Stimulated activated CD8-positive, alpha-beta memory T cell treated with anti-CD3 and anti-CD28 coated beads, Interleukin-4, amount 100 ng/mL, for 4 hours (primary cell): ENCODE measurements around the gene HNRNPH3.
"Not testable (repeated sequence)": the region's sequence is repeated elsewhere in the genome, so short reads cannot be mapped to it uniquely, and the experiment has no call there.

ENCODE experiments used
- DNase-seq, 2 donors: peaks; one replicate each; pipeline ENCODE4 v3.0.0-alpha.2; 2020; ENCODE audit warnings: low read depth in 2 of 2, low spot score in 1 of 2

HNRNPH3 gene

GRCh38 chr10:68331455-68332258 is at the start of gene HNRNPH3:
Gene HNRNPH3, plus strand, starts transcription at chr10:68332064. Its CDS starts 5,158 bp downstream, at chr10:68337222.
- DNase-seq = peak; percentile 96 to 97

GRCh38 chr10:68284062-68285001 is 47.5 kb upstream of the HNRNPH3 start:
- no peak for DNase-seq

- DNase-seq = no peak
These were observed 43.1 kb upstream of the HNRNPH3 start for GRCh38 chr10:68288717-68289116.

- no peak for DNase-seq
These were observed 41.1 kb upstream of the HNRNPH3 start for GRCh38 chr10:68290736-68291135.

- DNase-seq = no peak
These were observed 34.8 kb upstream of the HNRNPH3 start for GRCh38 chr10:68296843-68297663.

- DNase-seq = no peak
These were observed 30.6 kb upstream of the HNRNPH3 start for GRCh38 chr10:68301301-68301700.

GRCh38 chr10:68301790-68302502 is 29.9 kb upstream of the HNRNPH3 start:
- no peak for DNase-seq

- no peak for DNase-seq
These were observed 29.4 kb upstream of the HNRNPH3 start for GRCh38 chr10:68302503-68302823.

GRCh38 chr10:68302871-68303270 is 29.0 kb upstream of the HNRNPH3 start:
- DNase-seq = no peak

- DNase-seq = no peak
These were observed 27.9 kb upstream of the HNRNPH3 start for GRCh38 chr10:68303849-68304412.

- no peak for DNase-seq
These were observed 26.0 kb upstream of the HNRNPH3 start for GRCh38 chr10:68305854-68306253.

GRCh38 chr10:68310531-68310930 is 21.3 kb upstream of the HNRNPH3 start:
- DNase-seq = no peak

GRCh38 chr10:68314930-68315329 is 16.9 kb upstream of the HNRNPH3 start:
- not testable (repeated sequence) for DNase-seq

GRCh38 chr10:68315582-68315981 is 16.3 kb upstream of the HNRNPH3 start:
- DNase-seq = no peak

- DNase-seq = no peak
These were observed 13.4 kb upstream of the HNRNPH3 start for GRCh38 chr10:68318331-68319059.

GRCh38 chr10:68324396-68324795 is 7.5 kb upstream of the HNRNPH3 start:
- DNase-seq = not testable (repeated sequence)

- DNase-seq = no peak
These were observed 3.7 kb upstream of the HNRNPH3 start for GRCh38 chr10:68327889-68328786.

- DNase-seq = no peak
These were observed 2.4 kb upstream of the HNRNPH3 start for GRCh38 chr10:68329506-68329861.
